ENCODE results near the gene POLR3H. TPM values are rescaled to one million over a fixed set of nuclear protein-coding genes. Genes with fewer than 3 reads are reported as not detected.

Gene POLR3H
- polyA plus RNA-seq, 1 donor (not counting 4 experiments of a cell fraction or from before 2014, with no cell fraction given), result 44.7 TPM

- no peak overlapping the region for H3K4me3 ChIP-seq (ENCODE audit: control insufficient read depth in 2 of 3, extremely low read depth in 1 of 3, insufficient read depth in 2 of 3, low read depth in 1 of 3, low read length in 3 of 3)
- H3K79me2 ChIP-seq (ENCODE audit: control insufficient read depth, insufficient read depth, low read length), result no peaks in the 10 kb centered on the region
- peaks cover 6% of the 10 kb centered on the region for H3K27me3 ChIP-seq (ENCODE audit: control insufficient read depth, extremely low read depth, insufficient read depth, low read length)
- H3K9me1 ChIP-seq (ENCODE audit: control insufficient read depth, extremely low read depth, insufficient read depth, low read length), result no peaks in the 10 kb centered on the region
- no peak overlapping the region for H3K4me2 ChIP-seq (ENCODE audit: control insufficient read depth, extremely low read depth, insufficient read depth, low read depth, low read length)
- H2AFZ ChIP-seq (ENCODE audit: control insufficient read depth, low read length), result no peak overlapping the region
- H3K9ac ChIP-seq (ENCODE audit: control insufficient read depth, extremely low read depth, insufficient read depth, low read length), result no peak overlapping the region
- no peaks in the 10 kb centered on the region for H3K9me3 ChIP-seq (ENCODE audit: control insufficient read depth, low read depth, low read length)
- H3K27ac ChIP-seq (ENCODE audit: control insufficient read depth, insufficient read depth, low read length), result no peak overlapping the region
- H3K4me1 ChIP-seq (ENCODE audit: control insufficient read depth, extremely low read depth, insufficient read depth, low read length), result no peaks in the 10 kb centered on the region
- FAIRE-seq, result no peak
- no peak for DNase-seq (ENCODE audit: low read depth, low spot score)
- no peaks in the 10 kb centered on the region for H3K36me3 ChIP-seq (ENCODE audit: control insufficient read depth in 2 of 2, extremely low read depth in 1 of 2, insufficient read depth in 2 of 2, low read length in 2 of 2)
- H4K20me1 ChIP-seq (ENCODE audit: control insufficient read depth, extremely low read depth, insufficient read depth, low read length), result no peaks in the 10 kb centered on the region
- dilution Hi-C loops (cut with MboI; ENCODE audit: extremely low pct_ligation_motif_present, low sequenced_read_pairs), result no loop called here
- TF ChIP-seq CTCF (optimal IDR thresholded peaks at IDR 0.05 in 1 of 3, IDR thresholded peaks at IDR 0.05 in 1 of 3, conservative IDR thresholded peaks at IDR 0.05 in 1 of 3; ENCODE audit: extremely low read depth in 1 of 3, insufficient read depth in 2 of 3, low read length in 3 of 3) (no peak), EZH2 (IDR thresholded peaks at IDR 0.05; ENCODE audit: low read length) (no peak)
These were observed 6.8 kb upstream of the POLR3H start for GRCh38 chr22:41550952-41551491.

GRCh38 chr22:41548830-41549211, 4.6 kb upstream of the POLR3H start:
- Histone ChIP-seq H3K9ac (ENCODE audit: control insufficient read depth, extremely low read depth, insufficient read depth, low read length) (no peak overlapping the region), H3K79me2 (ENCODE audit: control insufficient read depth, insufficient read depth, low read length) (peaks cover 5% of the 10 kb centered on the region), H3K4me3 (ENCODE audit: control insufficient read depth in 2 of 3, extremely low read depth in 1 of 3, insufficient read depth in 2 of 3, low read depth in 1 of 3, low read length in 3 of 3) (no peak overlapping the region), H3K27me3 (ENCODE audit: control insufficient read depth, extremely low read depth, insufficient read depth, low read length) (peaks cover 6% of the 10 kb centered on the region), H2AFZ (ENCODE audit: control insufficient read depth, low read length) (no peak overlapping the region), H3K4me1 (ENCODE audit: control insufficient read depth, extremely low read depth, insufficient read depth, low read length) (no peaks in the 10 kb centered on the region), H4K20me1 (ENCODE audit: control insufficient read depth, extremely low read depth, insufficient read depth, low read length) (no peaks in the 10 kb centered on the region), H3K36me3 (ENCODE audit: control insufficient read depth in 2 of 2, extremely low read depth in 1 of 2, insufficient read depth in 2 of 2, low read length in 2 of 2) (no peaks in the 10 kb centered on the region), H3K9me1 (ENCODE audit: control insufficient read depth, extremely low read depth, insufficient read depth, low read length) (no peaks in the 10 kb centered on the region), H3K9me3 (ENCODE audit: control insufficient read depth, low read depth, low read length) (no peaks in the 10 kb centered on the region), H3K4me2 (ENCODE audit: control insufficient read depth, extremely low read depth, insufficient read depth, low read depth, low read length) (no peak overlapping the region), H3K27ac (ENCODE audit: control insufficient read depth, insufficient read depth, low read length) (no peak overlapping the region)
- dilution Hi-C loops (cut with MboI; ENCODE audit: extremely low pct_ligation_motif_present, low sequenced_read_pairs), result no loop called here
- DNase-seq (ENCODE audit: low read depth, low spot score) (no peak), FAIRE-seq (no peak)
- TF ChIP-seq EZH2 (IDR thresholded peaks at IDR 0.05; ENCODE audit: low read length) (no peak), CTCF (optimal IDR thresholded peaks at IDR 0.05 in 1 of 3, IDR thresholded peaks at IDR 0.05 in 1 of 3, conservative IDR thresholded peaks at IDR 0.05 in 1 of 3; ENCODE audit: extremely low read depth in 1 of 3, insufficient read depth in 2 of 3, low read length in 3 of 3) (no peak)
